ENCODE results near the gene LPCAT3.

DNA sequence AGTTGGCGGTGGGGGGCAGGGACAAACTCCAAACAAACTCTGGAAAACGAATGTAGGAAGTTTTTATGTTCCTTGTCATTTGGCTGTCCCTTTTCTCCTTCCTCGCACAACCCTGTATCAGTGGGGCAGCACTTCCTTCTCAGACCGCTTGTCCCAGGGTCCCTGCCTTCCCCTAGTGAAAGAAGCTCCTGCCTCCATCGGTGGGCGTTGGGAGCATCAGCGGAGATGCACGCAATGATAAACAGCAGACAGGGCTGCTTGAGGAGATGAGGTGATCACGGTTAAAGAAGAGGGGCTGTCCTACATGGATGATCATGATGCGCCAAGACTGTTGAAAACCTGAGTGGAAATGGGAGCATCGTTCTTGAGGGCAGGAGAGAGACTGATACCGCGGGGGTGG lies 42.9 kb upstream of the LPCAT3 start:
- TF ChIP-seq, protein P1, sequence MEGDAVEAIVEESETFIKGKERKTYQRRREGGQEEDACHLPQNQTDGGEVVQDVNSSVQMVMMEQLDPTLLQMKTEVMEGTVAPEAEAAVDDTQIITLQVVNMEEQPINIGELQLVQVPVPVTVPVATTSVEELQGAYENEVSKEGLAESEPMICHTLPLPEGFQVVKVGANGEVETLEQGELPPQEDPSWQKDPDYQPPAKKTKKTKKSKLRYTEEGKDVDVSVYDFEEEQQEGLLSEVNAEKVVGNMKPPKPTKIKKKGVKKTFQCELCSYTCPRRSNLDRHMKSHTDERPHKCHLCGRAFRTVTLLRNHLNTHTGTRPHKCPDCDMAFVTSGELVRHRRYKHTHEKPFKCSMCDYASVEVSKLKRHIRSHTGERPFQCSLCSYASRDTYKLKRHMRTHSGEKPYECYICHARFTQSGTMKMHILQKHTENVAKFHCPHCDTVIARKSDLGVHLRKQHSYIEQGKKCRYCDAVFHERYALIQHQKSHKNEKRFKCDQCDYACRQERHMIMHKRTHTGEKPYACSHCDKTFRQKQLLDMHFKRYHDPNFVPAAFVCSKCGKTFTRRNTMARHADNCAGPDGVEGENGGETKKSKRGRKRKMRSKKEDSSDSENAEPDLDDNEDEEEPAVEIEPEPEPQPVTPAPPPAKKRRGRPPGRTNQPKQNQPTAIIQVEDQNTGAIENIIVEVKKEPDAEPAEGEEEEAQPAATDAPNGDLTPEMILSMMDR (IDR thresholded peaks at IDR 0.05; ENCODE audit: low read depth, low read length) = no peak
- TF ChIP-seq POLR2A (IDR thresholded peaks at IDR 0.05; ENCODE audit: extremely low read depth, insufficient read length) = no peak
- TF ChIP-seq, protein P2, sequence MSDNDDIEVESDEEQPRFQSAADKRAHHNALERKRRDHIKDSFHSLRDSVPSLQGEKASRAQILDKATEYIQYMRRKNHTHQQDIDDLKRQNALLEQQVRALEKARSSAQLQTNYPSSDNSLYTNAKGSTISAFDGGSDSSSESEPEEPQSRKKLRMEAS (IDR thresholded peaks at IDR 0.05; ENCODE audit: low read depth, low read length) = no peak
